Measurements from ENCODE around the gene PSMA6.

GRCh38 chr14:35297706-35298105, 5.5 kb downstream of the PSMA6 start:
- no peak for TF ChIP-seq NFRKB (IDR thresholded peaks at IDR 0.05)
- no peak for TF ChIP-seq SP1 (IDR thresholded peaks at IDR 0.05)
- no peak for TF ChIP-seq TARDBP (IDR thresholded peaks at IDR 0.05)
- TF ChIP-seq HDGF (IDR thresholded peaks at IDR 0.05; ENCODE audit: borderline replicate concordance): no peak
- TF ChIP-seq L3MBTL2 (conservative IDR thresholded peaks at IDR 0.05): no peak
- no peak for TF ChIP-seq BHLHE40 (IDR thresholded peaks at IDR 0.05; ENCODE audit: borderline replicate concordance)
- no peak for TF ChIP-seq FOXK2 (IDR thresholded peaks at IDR 0.05)
- no peak for TF ChIP-seq ELF4 (IDR thresholded peaks at IDR 0.05)
- no peak for TF ChIP-seq SUZ12 (IDR thresholded peaks at IDR 0.05)
- TF ChIP-seq CTBP1 (IDR thresholded peaks at IDR 0.05; ENCODE audit: borderline replicate concordance): no peak
